Heart right ventricle (tissue), 16 donors: ENCODE data around the gene SLC38A4. TPM values are rescaled to one million over a fixed set of nuclear protein-coding genes. Genes with fewer than 3 reads are reported as not detected.
"Not testable (repeated sequence)": the region's sequence is repeated elsewhere in the genome, so short reads cannot be mapped to it uniquely, and the experiment has no call there.

ENCODE experiments used
- ATAC-seq, 8 donors: fragments of 200-7000 bp; cut with Tn5 transposase; one replicate each; pipeline ENCODE4 v1.9.1; 2020; ENCODE audit warnings: mild to moderate bottlenecking in 8 of 8, moderate library complexity in 8 of 8, moderate number of reproducible peaks in 1 of 8
- DNase-seq, 2 donors: peaks; one replicate each; pipeline ENCODE4 v3.0.0-alpha.2; 2020
- H3K27ac ChIP-seq, 10 donors: fragments of 200-600 bp; sonication (generic) in 2 of 10; one replicate each; pipeline versions ENCODE4 v1.5.0 to v1.8.0; 2020 to 2022; ENCODE audit warnings: mild to moderate bottlenecking in 3 of 10
- H3K27me3 ChIP-seq, 7 donors: fragments of 200-600 bp; one replicate each; pipeline ENCODE4 v1.8.0; 2021 to 2022; ENCODE audit warnings: mild to moderate bottlenecking in 2 of 7
- H3K36me3 ChIP-seq, 9 donors: fragments of 200-600 bp; sonication (generic) in 1 of 9; one replicate each; pipeline versions ENCODE4 v1.5.0 to v1.8.0; 2020 to 2022; ENCODE audit warnings: mild to moderate bottlenecking in 2 of 9
- H3K4me1 ChIP-seq, 9 donors: fragments of 200-600 bp; sonication (generic) in 1 of 9; one replicate each; pipeline versions ENCODE4 v1.5.0 to v1.8.0; 2020 to 2022; ENCODE audit warnings: mild to moderate bottlenecking in 4 of 9
- H3K4me3 ChIP-seq, 10 donors: fragments of 200-600 bp; sonication (generic) in 2 of 10; one replicate each; pipeline versions ENCODE4 v1.5.0 to v1.8.0; 2020 to 2022; ENCODE audit warnings: mild to moderate bottlenecking in 7 of 10, moderate library complexity in 2 of 10
- H3K9me3 ChIP-seq, 11 donors: fragments of 200-600 bp in 10 of 11; sonication (generic) in 2 of 11; one replicate each; pipeline versions ENCODE4 v1.5.0 to v1.8.0; 2013 to 2022; ENCODE audit warnings: mild to moderate bottlenecking in 2 of 11, control low read depth in 1 of 11, moderate library complexity in 1 of 11
- WGBS, 2 donors: extraction: QIAGEN DNeasy Blood & Tissue Kit; methylation state at CpG; one replicate each; pipeline ENCODE4 v1.1.7; 2013; ENCODE audit warnings: inconsistent platforms in 1 of 2; 5-methylcytosine and 5-hydroxymethylcytosine counted together
- intact Hi-C, 10 donors: fragments of 100-400 bp; cut with DNase I; formaldehyde crosslinking; loops; one replicate each; pipeline versions ENCODE4 v1.11.1 to v1.14.2; 2022
- polyA plus RNA-seq, 2 donors: library from polyadenylated mRNA; stranded (reverse); fragments of 200-250 nt; gene quantifications; one replicate each; pipeline ENCODE4 v1.2.3, GENCODE V29; 2013
- total RNA-seq, 10 donors: library from RNA; stranded (reverse); fragmentation: NEBNext Ultra II Directional in 3 of 10; extraction: Animal tissue kit (Norgen Biotek cat#: 25700) in 3 of 10; gene quantifications; one replicate each; pipeline versions ENCODE4 v1.2.1 to v1.2.4, GENCODE V29; 2021 to 2023
- TF ChIP-seq, protein P1 (sequence below), 9 donors: fragments of 200-600 bp; sonication (generic) in 2 of 9; IDR thresholded peaks; one replicate each; pipeline versions ENCODE4 v1.5.0 to v1.8.0; 2021 to 2022; ENCODE audit warnings: antibody characterized with exemption in 9 of 9, mild to moderate bottlenecking in 5 of 9, moderate library complexity in 1 of 9
- donor health status: Arrhythmogenic right ventricular cardiomyopathy.
- donor health status: ischemic (EF 13 %, LVEDD 7.1; RV severe dilation, severe dysfunction).
- donor health status: healthy with polysubstance abuse.
- donor health status: DM: no; HTN: yes; CAD: no.
- donor health status: DM: no; HTN: no; CAD: no.
- donor health status: ischemic (EF 25% LVEDD 6.9; RV normal size, moderate dysfunction).
- donor health status: ischemic (EF 25% LVEDD 5.7; RV mildly dilated, moderate dysfunction).
- donor health status: healthy.
- donor health status: DM: yes; HTN: yes; CAD: no.
- donor health status: Ischemic cardiomyopathy.
- donor health status: ischemic (EF 35%, LVEDD 5.7; RV mildly dilated, moderate dysfunction).
- donor health status: nonischemic (EF 11% LVEDD 7.7; RV severe dilation, severe dysfunction).
- donor health status: DM: yes; HTN: yes; CAD: no.
- donor health status: PGD.
- donor health status: ischemic (EF 29% LVEDD 5.4; RV normal size, mild dysfunction).
- donor health status: nonischemic (EF 23%, LVEDD 6.1; RV moderate dilation, normal function).

SLC38A4 gene
- total and polyA plus RNA-seq, 12 donors: 0.06 to 2.3 (median 0.67) TPM; not detected in 2

GRCh38 chr12:46855760-46856159, 30.0 kb upstream of the SLC38A4 start:
- Histone ChIP-seq H3K4me1 (peaks cover 0 to 3% (median 0%) of the 10 kb centered on the region in 9 donors), H3K27me3 (no peaks in the 10 kb centered on the region), H3K4me3 (no peak overlapping the region), H3K27ac (no peak overlapping the region), H3K36me3 (no peaks in the 10 kb centered on the region), H3K9me3 (peaks cover 0 to 62% (median 18%) of the 10 kb centered on the region in 11 donors)
- ATAC-seq (no peak), DNase-seq (no peak)
- 54 to 58% methylated on average over 2 of the region's 2 CpGs for WGBS, 2 donors
- intact Hi-C loops: no loop called here
- TF ChIP-seq, protein P1, sequence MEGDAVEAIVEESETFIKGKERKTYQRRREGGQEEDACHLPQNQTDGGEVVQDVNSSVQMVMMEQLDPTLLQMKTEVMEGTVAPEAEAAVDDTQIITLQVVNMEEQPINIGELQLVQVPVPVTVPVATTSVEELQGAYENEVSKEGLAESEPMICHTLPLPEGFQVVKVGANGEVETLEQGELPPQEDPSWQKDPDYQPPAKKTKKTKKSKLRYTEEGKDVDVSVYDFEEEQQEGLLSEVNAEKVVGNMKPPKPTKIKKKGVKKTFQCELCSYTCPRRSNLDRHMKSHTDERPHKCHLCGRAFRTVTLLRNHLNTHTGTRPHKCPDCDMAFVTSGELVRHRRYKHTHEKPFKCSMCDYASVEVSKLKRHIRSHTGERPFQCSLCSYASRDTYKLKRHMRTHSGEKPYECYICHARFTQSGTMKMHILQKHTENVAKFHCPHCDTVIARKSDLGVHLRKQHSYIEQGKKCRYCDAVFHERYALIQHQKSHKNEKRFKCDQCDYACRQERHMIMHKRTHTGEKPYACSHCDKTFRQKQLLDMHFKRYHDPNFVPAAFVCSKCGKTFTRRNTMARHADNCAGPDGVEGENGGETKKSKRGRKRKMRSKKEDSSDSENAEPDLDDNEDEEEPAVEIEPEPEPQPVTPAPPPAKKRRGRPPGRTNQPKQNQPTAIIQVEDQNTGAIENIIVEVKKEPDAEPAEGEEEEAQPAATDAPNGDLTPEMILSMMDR (IDR thresholded peaks at IDR 0.05): no peak

DNA sequence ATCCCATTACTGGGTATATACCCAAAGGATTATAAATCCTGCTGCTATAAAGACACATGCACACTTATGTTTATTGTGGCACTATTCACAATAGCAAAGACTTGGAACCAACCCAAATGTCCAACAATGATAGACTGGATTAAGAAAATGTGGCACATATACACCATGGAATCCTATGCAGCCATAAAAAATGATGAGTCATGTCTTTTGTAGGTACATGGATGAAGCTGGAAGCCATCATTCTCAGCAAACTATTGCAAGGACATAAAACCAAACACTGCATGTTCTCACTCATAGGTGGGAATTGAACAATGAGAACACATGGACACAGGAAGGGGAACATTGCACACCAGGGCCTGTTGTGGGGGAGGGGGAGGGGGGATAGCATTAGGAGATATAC, 28.4 kb upstream of the SLC38A4 start:
- H3K4me1 ChIP-seq, DNase-seq, ATAC-seq, H3K36me3 ChIP-seq, H3K4me3 ChIP-seq, intact Hi-C loops, H3K27me3 ChIP-seq, H3K27ac ChIP-seq: not testable (repeated sequence)
- H3K9me3 ChIP-seq: peaks cover 0 to 56% (median 18%) of the 10 kb centered on the region in 11 donors

DNA sequence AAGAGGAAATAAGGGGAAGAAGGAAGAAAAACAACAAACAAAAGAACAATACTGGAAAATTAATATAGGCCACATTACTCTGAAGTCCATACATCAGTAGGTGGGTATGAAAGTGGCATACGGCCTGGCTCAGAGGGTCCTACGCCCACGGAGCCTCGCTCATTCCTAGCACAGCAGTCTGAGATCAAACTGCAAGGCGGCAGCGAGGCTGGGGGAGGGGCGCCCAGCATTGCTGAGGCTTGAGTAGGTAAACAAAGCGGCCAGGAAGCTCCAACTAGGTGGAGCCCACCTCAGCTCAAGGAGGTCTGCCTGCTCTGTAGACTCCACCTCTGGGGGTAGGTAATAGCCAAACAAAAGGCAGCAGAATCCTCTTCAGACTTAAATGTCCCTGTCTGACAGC, 23.0 kb upstream of the SLC38A4 start:
- H3K9me3 ChIP-seq: peaks cover 0 to 12% (median 0%) of the 10 kb centered on the region in 11 donors
- ATAC-seq, H3K27ac ChIP-seq, H3K27me3 ChIP-seq, H3K4me3 ChIP-seq, DNase-seq, H3K4me1 ChIP-seq, H3K36me3 ChIP-seq, intact Hi-C loops: not testable (repeated sequence)
- 83 to 85% methylated on average over 8 of the region's 8 CpGs for WGBS, 2 donors

GRCh38 chr12:46847001-46847400, 21.2 kb upstream of the SLC38A4 start:
- H3K4me3 ChIP-seq: no peak overlapping the region
- H3K4me1 ChIP-seq: no peaks in the 10 kb centered on the region
- peaks cover 0 to 6% (median 0%) of the 10 kb centered on the region in 11 donors for H3K9me3 ChIP-seq
- TF ChIP-seq, protein P1 (IDR thresholded peaks at IDR 0.05): no peak
- H3K27me3 ChIP-seq: no peaks in the 10 kb centered on the region
- no peak overlapping the region for H3K27ac ChIP-seq
- WGBS, 2 donors: 96 to 97% methylated on average over 1 of the region's 1 CpG
- no peaks in the 10 kb centered on the region for H3K36me3 ChIP-seq
- intact Hi-C loops: no loop called here
- DNase-seq: no peak
- no peak for ATAC-seq

- Histone ChIP-seq H3K27ac (no peak overlapping the region), H3K36me3 (no peaks in the 10 kb centered on the region), H3K27me3 (no peaks in the 10 kb centered on the region), H3K4me3 (no peak overlapping the region), H3K4me1 (no peaks in the 10 kb centered on the region), H3K9me3 (peaks cover 0 to 6% (median 0%) of the 10 kb centered on the region in 11 donors)
- intact Hi-C loops: no loop called here
- TF ChIP-seq, protein P1 (IDR thresholded peaks at IDR 0.05): no peak
- 77 to 78% methylated on average over 3 of the region's 3 CpGs for WGBS, 2 donors
- no peak for ATAC-seq
- no peak for DNase-seq
Measured at GRCh38 chr12:46843811-46844210, 18.0 kb upstream of the SLC38A4 start.
